MG63 (cell line): ENCODE data around the gene ZBTB34. TPM values are rescaled to one million over a fixed set of nuclear protein-coding genes. Genes with fewer than 3 reads are reported as not detected.

Experiments used
- DNase-seq: peaks from one replicate; pipeline ENCODE4 v3.0.0-alpha.2; 2020
- H3K27me3 ChIP-seq: fragments of 250-450 bp; sonication (Bioruptor Pico); 2 replicates; pipeline ENCODE4 v1.5.1; 2020; ENCODE audit warnings: mild to moderate bottlenecking, moderate library complexity
- H3K36me3 ChIP-seq: fragments of 250-450 bp; sonication (Bioruptor Pico); 2 replicates; pipeline ENCODE4 v1.5.1; 2020; ENCODE audit warnings: mild to moderate bottlenecking, moderate library complexity
- H3K4me3 ChIP-seq: fragments of 250-450 bp; sonication (Bioruptor Pico); 2 replicates; pipeline ENCODE4 v1.5.1; 2020; ENCODE audit warnings: mild to moderate bottlenecking, moderate library complexity
- H3K9me3 ChIP-seq: fragments of 250-450 bp; sonication (Bioruptor Pico); 2 replicates; pipeline ENCODE4 v1.5.1; 2020; ENCODE audit warnings: mild to moderate bottlenecking, moderate library complexity
- total RNA-seq: library from RNA; depleted of rRNA; stranded (reverse); fragments of >200 nt; shearing (Covaris generic); gene quantifications from 2 replicates; pipeline ENCODE4 v1.2.3, GENCODE V29; 2014; ENCODE audit warnings: low replicate concordance

The ZBTB34 gene
- total RNA-seq, 1 experiment from 2014 or later, result 2.5 TPM

DNA sequence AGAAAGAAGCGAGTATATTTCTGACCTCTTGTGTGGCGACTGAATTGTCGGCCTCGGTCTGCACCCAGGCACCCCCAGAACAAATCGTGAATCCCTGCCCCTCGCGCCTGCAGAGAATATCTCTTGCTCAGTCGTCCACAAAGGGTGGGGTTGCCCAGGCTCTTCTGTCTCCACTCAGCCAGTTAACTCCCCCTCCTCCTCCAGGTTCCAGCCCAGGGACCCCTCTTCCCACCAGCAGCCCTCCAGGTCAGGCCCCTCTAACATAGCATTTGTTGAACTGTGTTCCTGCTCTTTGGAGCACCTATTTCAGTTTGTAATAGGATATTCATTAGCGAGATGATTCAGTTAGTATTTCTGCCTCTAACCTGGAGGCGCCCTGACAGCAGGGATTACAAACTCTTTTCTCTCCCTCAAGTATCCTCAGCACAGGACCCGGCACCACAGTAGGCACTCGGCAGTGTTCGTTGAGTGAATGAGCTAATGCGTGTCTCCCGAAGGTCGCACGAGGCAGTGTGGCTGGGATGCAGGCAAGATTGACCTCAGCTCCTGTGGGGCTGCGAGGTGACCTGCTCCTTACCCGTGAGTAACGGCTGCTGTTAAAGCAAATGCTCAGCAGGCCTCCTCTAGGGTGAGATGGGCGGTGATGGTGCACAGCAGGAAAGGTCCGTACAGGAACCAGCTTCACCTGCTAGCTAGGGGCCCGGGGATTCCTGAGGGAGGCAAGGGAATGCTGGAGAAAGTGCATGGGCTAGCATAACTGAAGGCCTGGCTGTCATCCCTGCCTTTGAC, 25.8 kb downstream of the ZBTB34 start:
- peaks cover 16% of the 10 kb centered on the region for H3K36me3 ChIP-seq
- DNase-seq, result no peak
- H3K9me3 ChIP-seq, result no peaks in the 10 kb centered on the region

GRCh38 chr9:126886897-126887296, 26.5 kb downstream of the ZBTB34 start:
- Histone ChIP-seq H3K4me3 (no peak overlapping the region), H3K27me3 (no peaks in the 10 kb centered on the region), H3K36me3 (peaks cover 14% of the 10 kb centered on the region), H3K9me3 (no peaks in the 10 kb centered on the region)
- DNase-seq, result no peak

More for the DNA sequence above, 25.8 kb downstream of the ZBTB34 start:
- no peaks in the 10 kb centered on the region for H3K27me3 ChIP-seq
- no peak overlapping the region for H3K4me3 ChIP-seq

DNA sequence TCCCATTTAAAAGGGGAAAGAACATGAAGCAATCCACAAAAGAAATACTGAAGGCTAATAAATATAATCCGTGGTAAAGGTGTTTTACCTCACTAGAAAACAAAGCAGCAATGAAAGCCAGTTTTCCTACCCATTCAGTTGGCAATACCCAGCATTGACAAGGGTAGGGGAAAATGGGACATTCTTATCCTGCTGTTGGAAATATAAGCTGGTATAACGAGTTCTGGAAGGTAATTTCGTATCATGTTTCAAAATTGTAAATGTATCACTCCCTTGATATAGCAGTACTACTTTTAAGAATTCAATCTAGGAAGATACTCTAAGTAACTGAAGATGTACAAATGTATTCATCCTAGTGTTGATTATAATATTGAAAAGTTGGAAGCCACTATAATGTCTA, 31.2 kb downstream of the ZBTB34 start:
- DNase-seq, result no peak
- no peak overlapping the region for H3K4me3 ChIP-seq
- no peaks in the 10 kb centered on the region for H3K9me3 ChIP-seq
- H3K27me3 ChIP-seq, result no peaks in the 10 kb centered on the region
- no peaks in the 10 kb centered on the region for H3K36me3 ChIP-seq

DNA sequence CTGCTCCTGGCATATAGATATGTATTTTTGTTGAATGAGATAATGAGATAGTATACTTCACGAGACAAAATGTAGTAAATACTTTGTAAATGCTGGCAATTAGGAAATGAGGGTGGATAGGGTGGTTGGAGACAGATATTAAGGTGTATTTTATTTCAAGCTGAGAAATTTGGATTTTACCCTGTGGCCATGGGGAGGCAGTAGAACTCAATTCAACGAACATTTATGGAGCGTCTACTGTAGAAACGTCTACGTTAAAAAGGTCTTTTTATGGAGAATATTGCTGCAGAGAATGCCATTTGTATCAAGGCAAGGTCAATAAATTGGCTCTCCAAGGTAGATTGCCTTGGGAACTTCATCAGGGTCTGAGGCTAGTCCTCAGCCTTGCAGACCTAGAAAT, 32.6 kb downstream of the ZBTB34 start:
- Histone ChIP-seq H3K36me3 (no peaks in the 10 kb centered on the region), H3K27me3 (no peaks in the 10 kb centered on the region), H3K4me3 (no peak overlapping the region), H3K9me3 (no peaks in the 10 kb centered on the region)
- no peak for DNase-seq

- Histone ChIP-seq H3K4me3 (no peak overlapping the region), H3K9me3 (no peaks in the 10 kb centered on the region), H3K36me3 (no peaks in the 10 kb centered on the region), H3K27me3 (no peaks in the 10 kb centered on the region)
- no peak for DNase-seq
These were observed 33.7 kb downstream of the ZBTB34 start for GRCh38 chr9:126894052-126894603.

- H3K36me3 ChIP-seq, result no peaks in the 10 kb centered on the region
- no peak for DNase-seq
These were observed 41.8 kb downstream of the ZBTB34 start for GRCh38 chr9:126902210-126902609.

DNA sequence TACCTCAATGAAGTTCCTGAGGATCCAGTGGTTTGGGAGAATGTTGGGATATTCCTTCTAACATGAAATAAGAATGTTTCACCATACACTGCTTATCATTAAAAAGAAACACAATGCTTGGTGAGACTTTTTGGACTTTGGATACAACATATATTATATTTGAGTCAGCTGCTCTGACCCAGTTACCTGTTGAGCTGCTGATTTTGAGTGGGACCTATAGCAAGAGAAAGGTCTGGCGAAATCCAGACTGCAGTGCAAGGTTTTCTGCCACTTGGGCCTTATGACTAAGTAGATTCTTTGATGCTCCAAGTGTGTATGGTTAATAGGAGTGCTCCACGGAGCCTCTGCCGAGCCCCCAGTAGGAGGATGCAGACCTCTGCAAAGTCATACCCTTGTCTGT, 44.1 kb downstream of the ZBTB34 start:
- no peak for DNase-seq
- Histone ChIP-seq H3K9me3 (no peaks in the 10 kb centered on the region; the same call in 1 of the 2 replicates), H3K27me3 (peaks cover 4% of the 10 kb centered on the region; the same call in 1 of the 2 replicates), H3K4me3 (no peak overlapping the region), H3K36me3 (no peaks in the 10 kb centered on the region)

More at GRCh38 chr9:126902210-126902609, 41.8 kb downstream of the ZBTB34 start:
- no peaks in the 10 kb centered on the region; the same call in 1 of the 2 replicates for H3K9me3 ChIP-seq
- peaks cover 4% of the 10 kb centered on the region; the same call in 1 of the 2 replicates for H3K27me3 ChIP-seq
- no peak overlapping the region for H3K4me3 ChIP-seq

DNA sequence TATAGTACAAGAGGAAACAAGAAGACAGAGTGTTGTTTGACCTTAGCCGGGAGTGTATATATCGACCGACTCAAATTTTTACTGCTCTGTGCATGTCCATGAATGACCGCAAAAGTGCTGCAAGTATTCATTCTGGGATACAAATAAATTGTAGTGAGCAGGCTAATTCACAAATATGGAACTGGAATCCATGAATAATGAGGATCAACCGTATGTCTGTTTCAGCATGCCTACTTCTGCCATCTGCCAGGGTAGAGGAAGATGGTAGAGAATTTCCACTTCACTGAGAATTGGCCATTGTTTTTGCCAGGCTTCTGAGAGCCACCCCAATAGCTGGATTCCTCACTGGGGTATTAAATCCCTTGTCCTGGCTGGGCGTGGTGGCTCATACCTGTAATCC, 45.7 kb downstream of the ZBTB34 start:
- H3K9me3 ChIP-seq, result no peaks in the 10 kb centered on the region; the same call in 1 of the 2 replicates
- H3K4me3 ChIP-seq, result no peak overlapping the region
- no peaks in the 10 kb centered on the region for H3K36me3 ChIP-seq
- no peak for DNase-seq
- H3K27me3 ChIP-seq, result peaks cover 4% of the 10 kb centered on the region; the same call in 1 of the 2 replicates

GRCh38 chr9:126907058-126907457, 46.6 kb downstream of the ZBTB34 start:
- no peak overlapping the region for H3K4me3 ChIP-seq

DNA sequence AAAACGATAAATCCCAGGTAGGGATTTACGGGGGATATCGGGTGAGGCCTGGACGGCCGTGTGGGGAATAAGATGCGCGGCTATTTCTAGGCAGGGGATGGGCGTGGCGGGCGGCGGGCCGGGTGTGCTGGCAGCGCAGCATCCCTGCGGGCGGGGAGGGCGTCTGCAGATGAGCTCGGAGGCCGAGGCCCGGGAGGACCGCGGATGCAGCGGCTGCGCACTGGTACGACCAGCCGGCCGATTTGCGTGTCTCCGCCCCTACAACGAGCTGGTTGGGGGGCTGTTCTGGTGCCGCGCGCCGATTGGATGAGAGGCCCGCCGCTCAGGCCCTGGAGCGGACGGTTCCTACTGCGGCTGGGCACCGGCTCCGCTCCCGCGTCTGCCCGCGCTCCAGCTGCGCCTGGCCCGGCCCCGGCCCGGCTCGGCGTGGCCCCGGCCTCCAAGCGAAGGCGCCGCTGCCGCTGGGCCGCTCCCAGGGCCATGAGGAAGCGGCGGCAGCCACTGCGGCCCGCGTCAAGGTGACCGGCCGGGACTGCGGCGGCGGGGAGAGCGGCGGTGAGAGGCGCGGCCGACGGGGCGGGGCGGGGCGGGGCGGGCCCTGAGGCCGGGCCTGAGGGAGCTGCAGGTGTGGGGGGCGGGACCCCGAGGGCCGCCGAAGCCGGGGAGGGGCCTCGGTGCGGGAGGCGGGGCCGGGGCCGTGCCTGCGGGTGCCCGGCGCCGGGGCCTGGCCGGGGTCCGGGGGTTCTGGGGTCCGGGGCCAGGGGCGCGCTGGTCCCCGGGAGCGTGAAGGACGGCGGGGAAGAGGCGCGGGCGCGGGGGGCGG, 54.2 kb downstream of the ZBTB34 start, which contains the start of gene RALGPS1:
Gene RALGPS1, plus strand, starts transcription at position 325 of the 823 bp plus-strand sequence. CDS start 47,508 bp downstream, outside the sequence.
- DNase-seq, result peak; percentile 98
- peak within 1 kb of the TSS; percentile 46 for H3K4me3 ChIP-seq

More at GRCh38 chr9:126907058-126907457, 46.6 kb downstream of the ZBTB34 start:
- Histone ChIP-seq H3K27me3 (peaks cover 6% of the 10 kb centered on the region; the same call in 1 of the 2 replicates), H3K36me3 (no peaks in the 10 kb centered on the region), H3K9me3 (no peaks in the 10 kb centered on the region)
- DNase-seq, result no peak

DNA sequence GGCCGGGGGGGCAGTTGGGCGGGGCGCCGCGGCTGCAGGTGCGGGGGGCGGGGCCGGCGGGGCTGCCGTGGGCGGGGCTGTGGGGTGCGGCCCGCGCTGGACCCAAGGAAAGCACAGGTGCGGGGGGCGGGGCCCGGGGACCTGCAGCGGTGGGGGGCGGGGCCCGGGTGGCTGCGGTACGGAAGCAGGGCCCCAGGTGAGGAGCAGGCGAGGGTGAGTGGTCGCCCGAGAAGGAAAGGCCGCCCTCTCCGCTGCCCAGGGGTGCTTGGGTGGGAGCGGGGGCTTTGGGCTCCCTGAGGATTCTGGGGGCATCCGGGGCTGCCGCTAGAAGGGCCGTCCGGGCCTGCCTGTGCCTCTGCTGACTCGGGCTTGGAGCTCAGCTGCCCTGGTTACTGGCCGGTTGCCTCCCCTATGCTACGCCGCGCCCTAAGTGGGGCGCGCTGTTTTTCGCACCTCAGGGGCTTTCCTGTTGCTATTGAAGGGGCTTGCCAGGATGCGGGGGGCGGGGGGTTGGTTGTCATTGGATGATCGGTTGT, 54.9 kb downstream of the ZBTB34 start:
- H3K9me3 ChIP-seq, result no peaks in the 10 kb centered on the region
- H3K27me3 ChIP-seq, result peaks cover 4% of the 10 kb centered on the region; the same call in 1 of the 2 replicates
- H3K4me3 ChIP-seq, result no peak overlapping the region
- no peaks in the 10 kb centered on the region for H3K36me3 ChIP-seq
- no peak for DNase-seq

More for the DNA sequence above, 54.2 kb downstream of the ZBTB34 start, which contains the start of gene RALGPS1:
- no peaks in the 10 kb centered on the region for H3K9me3 ChIP-seq
- no peaks in the 10 kb centered on the region for H3K36me3 ChIP-seq
- H3K27me3 ChIP-seq, result peaks cover 4% of the 10 kb centered on the region; the same call in 1 of the 2 replicates

DNA sequence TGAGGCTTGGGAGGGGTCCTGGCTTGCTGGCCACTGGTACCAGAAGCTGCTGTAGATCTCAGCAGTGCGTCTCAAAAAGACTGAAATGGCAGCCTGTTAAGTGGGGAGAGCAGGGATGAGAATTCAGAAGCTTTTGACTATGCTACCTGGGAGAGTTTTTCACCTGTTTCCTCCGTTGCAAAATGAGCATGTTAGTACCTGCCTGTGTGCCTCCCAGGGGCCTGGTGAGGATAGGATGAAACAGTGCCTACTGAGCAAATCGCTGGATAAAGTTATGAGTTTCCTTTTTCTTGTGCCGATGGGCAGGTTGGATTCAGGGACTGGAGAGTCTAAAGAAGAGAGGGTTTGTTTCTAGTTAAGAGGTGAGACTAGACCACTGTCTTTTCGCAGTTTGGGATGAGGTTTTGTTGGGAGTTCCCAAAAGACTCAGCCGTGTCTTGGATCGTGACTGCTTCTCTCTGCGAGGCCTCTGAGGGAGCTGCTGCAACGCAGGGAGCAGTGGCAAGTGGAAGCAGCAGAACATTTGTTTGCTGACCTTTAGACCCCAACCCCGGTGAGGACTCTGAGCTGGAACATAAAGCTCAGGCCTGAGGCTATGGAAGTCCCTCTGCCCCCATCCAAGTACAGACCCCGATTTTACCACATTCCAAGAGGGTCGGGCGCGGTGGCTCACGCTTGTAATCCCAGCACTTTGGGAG, 55.6 kb downstream of the ZBTB34 start:
- no peak for DNase-seq
- Histone ChIP-seq H3K4me3 (no peak overlapping the region), H3K36me3 (no peaks in the 10 kb centered on the region), H3K9me3 (no peaks in the 10 kb centered on the region), H3K27me3 (peaks cover 4% of the 10 kb centered on the region; the same call in 1 of the 2 replicates)

DNA sequence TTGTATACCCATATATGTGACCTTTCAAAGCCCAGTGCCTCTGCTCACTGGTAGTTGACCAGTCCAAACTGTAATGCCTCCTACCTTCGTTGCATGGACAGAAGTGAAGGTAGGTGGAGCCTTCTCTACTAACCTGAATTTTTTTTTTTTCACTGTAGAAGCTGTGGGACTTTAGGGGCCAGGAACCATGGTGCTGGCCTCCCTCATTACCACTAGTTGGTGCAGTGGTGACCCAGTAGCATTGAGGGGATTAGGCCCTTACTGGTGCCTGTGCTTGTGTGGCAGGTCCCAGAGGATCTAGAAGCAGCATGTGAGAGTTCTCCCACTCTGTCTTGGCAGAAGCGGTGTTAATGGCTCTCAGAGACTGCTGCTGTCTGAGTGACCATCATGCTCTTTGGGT, 56.5 kb downstream of the ZBTB34 start:
- Histone ChIP-seq H3K4me3 (no peak overlapping the region), H3K27me3 (0 out of 2 replicates have a peak, but pooled peaks cover 3% of the 10 kb centered on the region), H3K9me3 (no peaks in the 10 kb centered on the region), H3K36me3 (no peaks in the 10 kb centered on the region)
- DNase-seq, result no peak

GRCh38 chr9:126919193-126919592, 58.8 kb downstream of the ZBTB34 start:
- Histone ChIP-seq H3K4me3 (no peak overlapping the region), H3K36me3 (no peaks in the 10 kb centered on the region), H3K27me3 (no peaks in the 10 kb centered on the region), H3K9me3 (no peaks in the 10 kb centered on the region)
- DNase-seq, result no peak

DNA sequence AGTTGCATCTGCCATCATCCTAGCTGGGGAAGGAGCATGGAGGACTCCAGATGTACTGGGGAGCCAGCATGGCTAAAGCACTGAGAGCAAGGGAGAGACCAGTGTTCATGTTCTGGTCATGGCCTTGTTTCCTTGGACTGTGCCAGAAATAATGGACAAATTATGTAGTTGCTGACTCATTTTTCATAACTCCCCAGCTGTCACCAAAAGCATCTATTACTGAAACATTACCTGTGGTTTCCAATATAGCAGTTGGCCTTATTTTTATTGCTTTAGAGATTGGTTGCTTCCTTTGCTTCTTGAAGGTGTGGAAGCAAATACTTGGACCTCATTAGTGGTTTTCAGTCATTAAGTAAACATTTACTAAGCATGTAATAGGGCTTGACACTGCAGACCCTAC, 65.4 kb downstream of the ZBTB34 start:
- H3K36me3 ChIP-seq, result no peaks in the 10 kb centered on the region
- no peak for DNase-seq
- no peak overlapping the region for H3K4me3 ChIP-seq
- no peaks in the 10 kb centered on the region for H3K9me3 ChIP-seq
- no peaks in the 10 kb centered on the region for H3K27me3 ChIP-seq

- DNase-seq, result no peak
- no peak overlapping the region for H3K4me3 ChIP-seq
- no peaks in the 10 kb centered on the region for H3K27me3 ChIP-seq
- H3K36me3 ChIP-seq, result no peaks in the 10 kb centered on the region
- no peaks in the 10 kb centered on the region for H3K9me3 ChIP-seq
These were observed 65.9 kb downstream of the ZBTB34 start for GRCh38 chr9:126926364-126926763.
